22Rv1 (cell line): ENCODE data around the gene ABCA7.

ENCODE experiments used
- H3K27ac ChIP-seq: fragments of 450-650 bp; 2 replicates; pipeline ENCODE4 v1.5.1; 2017
- CTCF ChIP-seq: fragments of 450-650 bp; IDR thresholded peaks from 2 replicates; pipeline ENCODE4 v1.5.1; 2017; ENCODE audit warnings: mild to moderate bottlenecking
- ZFX ChIP-seq: fragments of 450-650 bp; IDR thresholded peaks from 2 replicates; pipeline ENCODE4 v1.6.1; 2017; ENCODE audit warnings: antibody characterized with exemption, borderline replicate concordance

The ABCA7 gene

GRCh38 chr19:993361-993830 is 46.5 kb upstream of the ABCA7 start:
- TF ChIP-seq ZFX (no peak), CTCF (no peak)
- H3K27ac ChIP-seq, result no peak overlapping the region

- no peak overlapping the region for H3K27ac ChIP-seq
- TF ChIP-seq ZFX (no peak), CTCF (no peak)
Measured at GRCh38 chr19:993831-994393, 46.0 kb upstream of the ABCA7 start.

- TF ChIP-seq CTCF, result no peak
- no peak for TF ChIP-seq ZFX
- H3K27ac ChIP-seq, result no peak overlapping the region
Measured at GRCh38 chr19:994516-994915, 45.4 kb upstream of the ABCA7 start.

GRCh38 chr19:995051-995827 is 44.7 kb upstream of the ABCA7 start:
- no peak overlapping the region for H3K27ac ChIP-seq
- TF ChIP-seq ZFX (no peak), CTCF (no peak)

GRCh38 chr19:996051-996838 is 43.7 kb upstream of the ABCA7 start:
- no peak overlapping the region for H3K27ac ChIP-seq
- TF ChIP-seq CTCF (no peak), ZFX (no peak)

GRCh38 chr19:998064-998463 is 41.8 kb upstream of the ABCA7 start:
- no peak overlapping the region for H3K27ac ChIP-seq
- TF ChIP-seq ZFX (no peak), CTCF (no peak)

GRCh38 chr19:999379-999719 is 40.6 kb upstream of the ABCA7 start:
- TF ChIP-seq ZFX (no peak), CTCF (no peak)
- no peak overlapping the region for H3K27ac ChIP-seq
